HG03039 (cell line): ENCODE measurements around the gene CARD11.
"Not testable (repeated sequence)": the region's sequence is repeated elsewhere in the genome, so short reads cannot be mapped to it uniquely, and the experiment has no call there.

Experiments
- ATAC-seq: cut with Tn5 transposase; IDR thresholded peaks from one replicate; pipeline ENCODE4 v1.9.1; 2021; ENCODE audit warnings: mild to moderate bottlenecking, moderate library complexity; ENCODE audit not compliant: unreplicated experiment

Gene CARD11

GRCh38 chr7:2928613-2929311 lies 114.9 kb downstream of the CARD11 start:
- no peak for ATAC-seq

DNA sequence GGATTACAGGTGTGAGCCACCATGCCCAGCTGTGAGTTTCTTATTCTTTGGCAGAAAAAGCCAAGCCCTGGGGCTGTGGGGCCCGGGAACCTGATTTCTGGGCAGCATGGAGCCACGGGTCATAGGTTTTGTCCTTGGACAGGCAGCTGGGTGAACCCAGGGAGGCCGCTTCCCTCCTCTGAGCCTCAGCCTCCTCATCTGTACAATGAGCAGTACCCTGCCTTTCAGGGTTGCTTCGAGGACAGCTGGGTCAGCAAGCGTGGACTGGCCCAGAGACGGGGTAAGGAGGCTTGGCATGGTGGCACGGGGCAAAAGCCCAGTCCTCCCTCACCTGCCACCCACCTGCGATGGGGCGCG lies 115.4 kb downstream of the CARD11 start:
- ATAC-seq, result no peak

DNA sequence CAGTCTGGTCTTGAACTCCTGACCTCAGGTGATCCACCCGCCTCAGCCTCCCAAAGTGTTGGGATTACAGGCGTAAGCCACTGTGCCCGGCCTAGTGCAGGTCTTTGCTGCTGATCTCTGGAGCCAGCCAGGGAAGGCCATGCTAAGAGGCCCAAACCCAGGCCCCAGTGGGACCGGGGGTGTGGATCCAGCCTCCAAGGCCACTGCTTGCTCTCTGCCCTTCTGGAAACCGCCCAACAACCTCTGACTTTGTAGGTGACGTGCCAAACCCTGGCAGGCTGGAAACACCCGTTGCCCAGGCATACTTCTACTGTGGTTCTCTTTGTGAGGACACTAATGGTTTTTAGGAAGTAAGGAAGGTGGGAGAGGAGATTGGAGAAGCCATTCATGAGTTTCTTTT lies 116.1 kb downstream of the CARD11 start:
- no peak for ATAC-seq

- ATAC-seq, result no peak
These were observed 116.7 kb downstream of the CARD11 start for GRCh38 chr7:2926896-2927405.

DNA sequence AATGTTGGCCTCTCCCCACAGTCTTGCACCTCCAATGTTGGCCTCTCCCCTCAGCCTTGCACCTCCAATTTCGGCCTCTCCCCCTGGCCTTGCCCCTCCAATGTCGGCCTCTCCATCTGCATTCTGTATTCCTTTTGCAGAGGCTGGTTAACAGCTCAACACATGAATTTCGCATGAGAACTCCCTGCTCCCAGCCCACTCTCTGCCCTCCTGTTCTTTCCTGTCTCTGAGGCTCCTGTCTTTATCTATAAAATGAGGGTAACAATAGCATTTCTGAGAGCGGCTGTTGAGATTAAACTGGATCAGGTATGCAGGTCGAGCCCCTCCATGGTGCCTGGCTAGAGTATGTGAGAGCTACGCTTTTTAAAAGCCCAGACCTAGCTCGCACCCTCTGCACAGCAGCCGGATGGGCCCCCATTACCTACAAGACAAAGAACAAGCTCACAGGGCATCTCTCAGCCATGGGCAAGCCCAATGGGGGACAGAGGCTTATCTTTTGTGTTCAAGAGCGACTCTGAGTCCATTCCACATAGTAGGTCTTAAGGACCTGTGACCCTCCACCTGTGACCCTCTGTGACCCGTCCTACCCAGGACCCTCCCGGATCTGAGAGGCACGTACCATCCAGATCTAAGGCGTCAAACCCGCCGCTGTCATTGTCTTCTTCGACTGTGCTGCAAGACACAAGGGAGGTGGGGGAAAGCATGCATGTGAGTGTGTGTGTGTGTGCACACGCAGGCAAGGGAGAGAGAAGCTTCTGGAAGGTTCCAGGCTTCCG lies 117.4 kb downstream of the CARD11 start:
- ATAC-seq, result no peak

DNA sequence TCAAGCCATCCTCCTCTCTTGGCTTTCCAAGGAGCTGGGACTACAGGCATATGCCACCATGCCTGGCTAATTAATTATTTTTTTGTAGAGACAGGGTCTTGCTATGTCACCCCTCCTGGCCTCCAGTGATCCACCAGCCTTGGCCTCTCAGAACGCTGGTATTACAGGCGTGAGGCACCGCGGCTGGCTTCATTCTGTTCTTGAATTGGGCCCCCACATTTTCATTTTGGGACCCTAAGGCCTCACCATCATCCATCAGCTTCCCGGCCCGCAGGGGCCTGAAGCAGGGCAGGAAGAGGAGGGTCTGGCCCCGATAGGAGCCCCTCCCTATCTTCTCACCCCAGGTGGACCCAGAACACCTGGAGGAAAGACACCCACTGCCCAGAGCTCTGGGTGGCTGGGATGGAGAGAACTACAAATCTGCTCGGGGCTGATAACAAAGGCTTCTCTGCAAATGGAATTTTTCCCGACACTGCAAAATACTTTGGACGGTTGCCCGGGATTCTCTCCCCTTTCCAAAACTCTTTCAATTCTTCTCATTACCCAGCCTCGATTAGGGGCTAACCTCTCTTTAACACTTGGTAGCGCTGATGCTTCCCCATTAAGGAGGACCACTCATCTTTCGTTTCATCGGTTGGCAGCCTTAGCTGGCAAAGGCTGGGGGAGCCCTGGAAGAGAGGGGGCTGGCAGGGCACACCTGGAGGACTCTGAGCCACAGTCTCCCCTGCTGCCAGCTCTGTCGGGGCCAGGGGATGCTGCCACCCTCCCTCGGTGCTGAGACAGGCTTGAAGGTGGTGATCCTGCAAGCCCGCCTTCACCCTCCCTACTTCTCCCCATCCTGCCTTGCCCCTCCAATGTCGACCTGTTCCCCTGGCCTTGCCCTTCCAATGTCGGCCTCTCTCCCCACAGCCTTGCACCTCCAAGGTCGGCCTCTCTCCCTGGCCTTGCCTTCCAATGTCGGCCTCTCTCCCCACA lies 118.5 kb downstream of the CARD11 start:
- ATAC-seq, result no peak

DNA sequence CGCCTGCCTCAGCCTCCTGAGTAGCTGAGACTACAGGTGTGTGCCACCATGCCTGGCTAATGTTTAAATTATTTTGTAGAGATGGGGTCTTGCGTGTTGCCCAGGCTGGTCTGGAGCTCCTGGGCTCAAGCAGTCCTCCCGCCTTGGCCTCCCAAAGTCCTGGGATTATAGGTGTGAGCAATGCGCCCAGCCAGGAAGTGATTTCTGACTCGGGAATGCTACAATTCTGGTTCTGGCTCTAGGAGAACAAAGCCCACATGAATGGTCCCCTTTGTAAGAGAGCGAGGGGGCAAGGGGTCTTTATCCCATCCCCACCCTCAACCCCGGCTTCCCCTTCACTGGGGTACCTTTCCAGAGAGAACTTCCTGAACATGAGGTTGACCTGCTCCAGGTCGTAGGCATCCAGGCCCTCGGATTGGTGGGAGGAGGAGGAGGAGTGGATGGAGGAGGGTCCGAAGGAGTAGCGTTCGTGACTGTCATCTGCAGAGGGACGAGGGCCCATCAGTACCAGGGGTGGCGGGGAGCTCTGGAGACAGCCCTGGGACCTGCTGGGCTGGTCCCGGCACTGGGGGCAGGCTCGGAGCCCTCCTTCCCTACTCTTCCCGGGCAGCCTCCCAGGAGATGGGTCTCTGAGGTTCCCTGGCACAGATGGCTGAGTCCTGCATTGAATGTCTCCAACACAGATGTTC lies 119.6 kb downstream of the CARD11 start:
- no peak for ATAC-seq

DNA sequence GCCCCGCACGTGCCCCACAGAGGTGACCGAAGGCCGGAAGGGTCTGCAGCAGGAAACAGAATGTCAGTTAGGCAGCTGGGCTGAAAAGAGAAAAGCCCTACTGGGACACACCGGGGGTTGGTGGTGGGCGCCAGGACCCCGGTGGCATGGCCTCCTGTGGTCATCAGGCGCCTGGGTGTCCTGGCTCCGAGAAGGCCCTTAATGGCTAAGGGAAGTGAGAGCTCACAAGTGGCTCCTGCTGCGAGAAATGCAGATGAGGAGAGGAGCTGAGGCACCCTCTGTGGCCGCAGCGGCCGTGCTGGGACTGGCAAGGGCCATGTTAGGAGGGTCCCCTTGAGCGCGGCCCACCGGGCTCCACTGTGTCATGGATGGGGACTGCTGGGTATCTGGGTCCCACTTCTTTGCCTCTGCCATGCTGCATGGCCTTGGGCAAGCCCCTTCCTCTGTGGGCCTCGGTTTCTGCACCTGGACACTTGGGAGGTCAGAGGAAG lies 120.3 kb downstream of the CARD11 start:
- ATAC-seq, result no peak

- ATAC-seq, result no peak
These were observed 120.8 kb downstream of the CARD11 start for GRCh38 chr7:2922866-2923265.

DNA sequence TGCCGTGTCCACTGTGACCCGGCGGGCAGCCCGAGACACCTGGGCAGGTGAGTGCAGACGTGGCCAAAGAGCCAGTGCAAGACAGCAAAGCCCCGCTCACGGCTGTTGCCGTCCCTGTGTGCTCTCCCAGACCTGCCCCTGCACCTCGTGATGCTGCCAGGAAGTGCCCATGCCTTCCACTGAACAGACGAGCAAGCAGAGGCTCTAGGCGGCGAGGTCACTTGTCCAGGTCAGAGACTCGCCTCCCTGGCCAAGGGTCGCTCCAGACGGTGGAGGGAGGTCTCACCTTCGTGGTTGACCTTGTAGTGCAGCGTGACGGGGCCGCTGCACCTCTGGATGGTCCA lies 121.3 kb downstream of the CARD11 start:
- ATAC-seq, result no peak

GRCh38 chr7:2921653-2922347 lies 121.9 kb downstream of the CARD11 start:
- no peak for ATAC-seq

DNA sequence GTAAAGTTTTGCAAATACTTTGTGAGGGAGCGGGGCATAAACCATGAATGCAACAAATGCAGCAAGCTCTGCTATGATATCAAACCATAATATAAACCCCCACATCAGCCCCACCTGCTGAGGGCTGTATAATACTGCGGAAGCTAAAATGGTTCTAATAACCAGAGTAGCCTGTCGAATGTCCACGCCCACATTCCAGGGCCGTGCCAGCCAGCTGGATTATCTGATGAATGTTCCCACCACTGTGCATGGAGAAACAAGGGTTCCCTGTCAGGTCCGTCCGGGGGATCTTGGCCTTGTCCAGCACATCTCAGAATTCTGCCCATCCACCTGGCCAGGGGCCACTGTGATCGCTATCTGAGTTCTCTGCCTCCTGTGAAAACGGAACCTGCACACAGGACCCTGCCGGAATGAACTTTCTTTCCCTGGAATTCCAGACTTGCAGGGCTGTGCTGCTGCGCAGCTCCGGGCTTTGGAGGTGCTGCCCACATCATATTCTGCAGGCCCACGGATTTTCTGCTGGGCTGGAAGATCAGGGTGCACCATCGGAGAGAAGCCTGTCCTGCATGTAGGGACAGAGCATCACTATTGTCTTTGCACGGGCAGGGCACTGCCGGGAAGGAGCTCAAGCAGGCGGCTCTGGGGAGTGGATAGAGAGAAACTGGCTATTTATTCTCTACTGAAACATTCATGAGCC lies 122.6 kb downstream of the CARD11 start:
- ATAC-seq, result no peak

GRCh38 chr7:2920480-2920879 lies 123.2 kb downstream of the CARD11 start:
- ATAC-seq, result not testable (repeated sequence)

DNA sequence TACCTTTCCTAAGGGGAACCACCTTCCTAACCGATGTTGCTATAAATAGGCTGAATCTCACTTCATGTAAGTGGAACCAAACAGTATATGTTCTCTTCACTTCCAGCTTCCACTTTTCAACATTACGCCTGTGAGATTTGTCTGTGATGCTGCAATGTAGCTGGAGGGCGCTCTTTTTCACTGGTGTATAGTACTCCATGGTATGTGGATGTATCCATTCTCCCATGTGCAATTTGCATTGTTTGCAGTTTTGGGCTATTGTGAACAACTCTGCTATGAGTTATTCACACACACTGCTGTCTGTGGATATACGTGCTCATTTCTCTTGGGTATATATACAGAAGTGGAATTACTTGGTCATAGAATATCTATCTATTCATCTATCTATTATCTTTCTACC lies 123.6 kb downstream of the CARD11 start:
- ATAC-seq, result no peak

DNA sequence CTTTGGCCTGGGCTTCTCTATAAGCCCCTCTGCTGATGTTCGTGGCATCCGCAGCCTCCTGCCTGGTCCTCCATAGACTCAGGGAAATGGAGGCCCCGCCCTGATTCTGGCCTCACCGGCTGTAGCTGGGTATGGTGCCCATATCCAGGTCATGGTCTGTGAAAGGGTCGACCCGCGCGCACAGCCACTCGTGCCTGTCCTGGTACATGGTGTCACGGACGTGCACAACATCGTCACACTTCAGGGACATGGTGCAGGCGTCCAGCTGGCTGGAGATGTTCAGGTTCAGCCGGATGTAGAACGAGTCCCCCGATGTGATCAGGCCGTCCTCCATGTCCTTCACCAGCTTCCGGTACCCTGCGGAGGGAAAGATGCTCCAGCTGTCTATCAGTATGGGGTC lies 124.4 kb downstream of the CARD11 start:
- no peak for ATAC-seq

DNA sequence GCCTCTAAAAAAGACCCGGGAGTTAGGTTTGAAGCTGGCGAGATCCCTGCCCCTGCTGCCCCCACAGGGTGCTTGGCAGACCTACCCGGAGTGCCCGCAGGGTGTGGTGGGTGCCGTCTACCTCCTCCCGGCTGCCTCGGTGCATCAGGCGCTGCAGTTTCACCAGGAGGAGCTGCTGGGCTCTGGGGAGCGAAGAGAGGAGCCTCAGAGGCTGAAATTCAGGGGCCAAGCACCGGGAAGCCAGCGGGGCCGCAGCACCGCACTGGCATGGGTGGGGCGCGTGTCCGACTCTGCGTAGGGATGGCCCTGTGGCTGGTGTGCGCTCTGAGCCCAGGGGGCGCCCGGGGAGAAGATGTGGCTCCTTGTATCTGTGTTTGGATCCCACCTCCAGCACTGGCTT lies 125.3 kb downstream of the CARD11 start:
- ATAC-seq, result no peak

- no peak for ATAC-seq
These were observed 128.6 kb downstream of the CARD11 start for GRCh38 chr7:2915023-2915422.

- ATAC-seq, result no peak
These were observed 129.8 kb downstream of the CARD11 start for GRCh38 chr7:2913760-2914387.
